Fibroblast of skin of left biceps (primary cell): ENCODE data around the gene LRCH4.
"Not testable (repeated sequence)": the region's sequence is repeated elsewhere in the genome, so short reads cannot be mapped to it uniquely, and the experiment has no call there.

Experiments used
- DNase-seq, 2 experiments: peaks; one replicate each; pipeline ENCODE4 v3.0.0-alpha.2; 2013; ENCODE audit warnings: low read depth in 2 of 2

LRCH4 gene

DNA sequence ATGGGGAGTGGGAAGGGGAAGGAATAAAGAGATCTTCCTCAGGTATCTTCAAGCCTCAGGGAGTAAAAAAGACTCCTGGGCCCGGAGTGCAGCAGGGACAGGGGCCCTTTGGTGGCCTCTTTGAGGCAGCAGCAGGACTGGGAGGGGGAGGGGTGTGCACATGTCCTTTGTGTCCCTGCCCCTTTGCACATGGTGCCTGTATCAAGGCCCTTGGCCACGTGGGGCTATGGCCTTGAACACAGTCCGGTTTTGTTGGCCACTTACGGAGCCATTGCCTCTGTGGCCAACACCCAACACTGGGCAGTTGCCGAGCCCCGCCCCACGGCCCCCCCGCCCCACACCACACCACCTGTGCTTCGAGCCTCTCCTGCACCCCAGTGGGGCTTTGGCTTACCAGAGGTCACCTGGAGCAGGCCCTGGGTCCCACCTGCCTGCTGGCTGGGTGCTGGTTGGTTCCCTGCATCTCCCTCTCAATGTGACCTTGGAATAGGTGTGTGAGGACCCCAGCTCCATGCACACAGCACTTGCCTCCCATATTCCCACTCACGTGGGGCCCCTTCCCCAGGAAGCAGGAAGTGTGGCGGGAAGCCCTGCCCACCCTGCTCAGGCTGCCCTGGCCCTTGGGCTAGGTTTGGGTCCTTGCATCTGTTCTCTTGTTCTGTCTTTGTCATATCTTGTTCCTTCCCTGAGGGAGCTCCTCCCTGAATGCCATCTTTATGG lies 17.6 kb downstream of the LRCH4 start:
- DNase-seq, result no peak

DNA sequence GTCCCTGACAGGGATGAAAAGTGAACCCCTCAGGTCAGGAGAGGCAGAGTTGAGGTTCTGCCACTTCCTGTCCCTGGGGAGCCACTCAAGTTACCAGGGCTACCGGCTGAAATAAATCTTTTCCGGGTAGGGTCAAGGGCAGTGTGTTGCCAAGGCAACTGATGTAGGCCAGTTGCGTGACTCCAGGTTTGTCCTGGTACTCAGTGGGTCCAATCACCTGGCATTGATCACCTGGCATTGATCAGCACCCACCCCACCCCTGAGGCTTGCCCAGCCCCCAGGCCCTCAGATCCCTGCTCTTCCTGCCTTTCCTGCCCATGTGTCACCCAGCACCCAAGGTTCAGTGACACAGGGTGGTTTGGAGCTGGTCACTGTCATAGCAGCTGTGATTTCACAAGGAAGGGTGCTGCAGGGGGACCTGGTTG lies 18.2 kb downstream of the LRCH4 start:
- DNase-seq, result no peak

- DNase-seq, result no peak
Observed at GRCh38 chr7:100567031-100567730, 18.7 kb downstream of the LRCH4 start.

DNA sequence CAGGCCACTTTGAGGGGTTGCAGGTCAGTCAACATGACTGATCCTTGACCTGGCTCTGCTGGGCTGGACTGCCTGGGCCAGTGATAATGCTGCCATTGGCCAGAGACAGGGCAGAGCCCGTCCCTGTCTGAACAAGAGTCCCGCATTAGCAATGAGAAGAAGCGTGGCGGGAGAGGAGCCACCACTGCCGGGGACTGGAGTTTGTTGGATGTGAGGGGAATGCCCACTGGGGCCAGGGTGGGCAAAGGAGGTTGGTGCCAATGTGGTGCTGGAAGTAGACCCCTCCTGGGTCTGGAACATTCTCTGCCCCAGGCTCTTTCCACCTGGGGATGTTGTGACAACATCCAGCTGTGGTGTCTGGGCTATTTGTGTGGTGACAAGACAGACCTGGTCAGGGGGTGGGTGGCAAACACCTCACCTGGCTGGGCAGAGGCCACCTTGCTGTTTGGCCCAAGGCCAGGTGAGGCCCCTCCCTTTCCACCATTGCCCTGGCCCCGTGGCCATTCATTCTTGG lies 19.9 kb downstream of the LRCH4 start:
- DNase-seq, result no peak

DNA sequence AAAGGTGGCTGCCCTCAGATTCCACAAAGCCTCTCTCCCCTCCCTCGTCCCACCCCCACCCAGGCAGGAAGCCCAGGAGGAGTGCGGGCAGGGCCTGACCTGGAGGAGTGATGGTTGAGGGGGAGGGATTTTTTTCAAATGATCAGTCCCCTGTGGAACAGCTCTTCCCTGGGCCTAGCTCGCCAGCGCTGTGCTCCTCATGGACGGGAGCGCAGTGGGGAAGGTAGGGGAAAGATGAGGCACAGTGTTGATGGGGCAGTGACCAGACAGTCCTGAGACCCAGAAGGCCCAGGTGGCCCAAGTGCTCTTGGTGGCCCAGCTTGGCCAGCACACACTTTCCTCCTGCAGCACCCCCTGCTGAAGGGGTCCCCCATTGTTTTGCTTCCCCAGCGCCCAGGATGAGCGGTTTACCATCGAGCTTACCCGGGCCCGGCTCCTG lies 20.8 kb downstream of the LRCH4 start:
- no peak for DNase-seq

DNA sequence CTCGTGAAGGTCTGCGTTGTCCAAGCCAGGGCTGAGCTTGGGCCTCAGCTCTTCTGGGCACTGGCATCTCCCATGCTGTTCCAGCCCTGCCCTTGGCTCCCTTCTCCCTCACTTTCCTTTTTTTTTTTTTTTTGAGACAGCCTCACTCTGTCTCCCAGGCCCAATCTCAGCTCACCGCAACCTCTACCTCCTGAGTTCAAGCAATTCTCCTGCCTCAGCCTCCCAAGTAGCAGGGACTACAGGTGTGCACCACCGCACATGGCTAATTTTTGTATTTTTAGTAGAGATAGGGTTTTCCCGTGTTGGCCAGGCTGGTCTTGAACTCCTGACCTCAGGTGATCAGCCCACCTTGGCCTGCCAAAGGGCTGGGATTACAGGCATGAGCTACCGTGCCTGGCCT lies 21.5 kb downstream of the LRCH4 start:
- not testable (repeated sequence) for DNase-seq

GRCh38 chr7:100563809-100564400 lies 22.0 kb downstream of the LRCH4 start:
- peak; percentile 23 to 24 for DNase-seq

DNA sequence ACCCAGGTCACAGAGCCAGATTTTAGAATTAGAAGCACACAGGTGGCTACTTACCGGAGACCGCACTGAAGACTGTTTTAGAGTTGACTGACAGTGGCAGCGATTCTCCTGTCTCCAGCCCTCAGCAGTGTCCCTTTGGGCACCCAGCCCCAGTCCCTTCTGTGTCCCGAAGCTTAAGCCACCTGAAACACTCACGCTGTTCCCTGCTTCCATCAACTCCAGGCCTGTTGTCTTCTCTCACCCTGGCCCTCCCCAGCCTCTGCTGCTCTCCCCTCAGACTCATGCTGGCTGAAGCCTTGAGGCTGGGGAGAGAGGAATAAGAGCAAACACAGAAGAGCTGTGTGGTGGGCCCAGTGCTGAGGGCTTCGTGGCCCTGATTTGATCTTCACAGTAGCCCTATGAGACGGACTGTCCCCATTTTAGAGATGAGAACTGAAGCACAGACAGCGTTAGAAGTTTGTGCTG lies 22.8 kb downstream of the LRCH4 start:
- no peak for DNase-seq

GRCh38 chr7:100562195-100563099 lies 23.5 kb downstream of the LRCH4 start:
- DNase-seq, result no peak

GRCh38 chr7:100561491-100562194 lies 24.3 kb downstream of the LRCH4 start:
- no peak for DNase-seq

DNA sequence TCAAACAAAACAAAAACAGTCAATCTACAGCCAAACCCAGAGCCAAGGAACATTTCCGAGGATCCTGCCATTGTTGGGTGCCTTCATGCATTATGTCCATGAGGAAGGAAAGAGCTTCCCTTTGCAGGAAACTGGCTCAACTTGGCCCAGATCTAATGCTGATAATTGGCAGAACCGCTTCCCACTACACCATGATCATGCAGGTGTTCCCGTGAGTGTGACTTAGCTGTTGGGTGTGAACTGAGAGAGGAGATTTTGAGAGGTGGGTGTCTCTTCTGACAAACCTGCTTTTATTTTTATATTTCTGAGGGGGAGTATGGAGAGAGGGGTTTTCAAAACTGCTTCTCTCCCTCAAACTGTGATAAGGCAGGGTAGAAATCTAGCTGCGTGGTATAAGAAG lies 26.8 kb downstream of the LRCH4 start:
- no peak for DNase-seq

GRCh38 chr7:100556541-100556940 lies 29.4 kb downstream of the LRCH4 start:
- no peak for DNase-seq

DNA sequence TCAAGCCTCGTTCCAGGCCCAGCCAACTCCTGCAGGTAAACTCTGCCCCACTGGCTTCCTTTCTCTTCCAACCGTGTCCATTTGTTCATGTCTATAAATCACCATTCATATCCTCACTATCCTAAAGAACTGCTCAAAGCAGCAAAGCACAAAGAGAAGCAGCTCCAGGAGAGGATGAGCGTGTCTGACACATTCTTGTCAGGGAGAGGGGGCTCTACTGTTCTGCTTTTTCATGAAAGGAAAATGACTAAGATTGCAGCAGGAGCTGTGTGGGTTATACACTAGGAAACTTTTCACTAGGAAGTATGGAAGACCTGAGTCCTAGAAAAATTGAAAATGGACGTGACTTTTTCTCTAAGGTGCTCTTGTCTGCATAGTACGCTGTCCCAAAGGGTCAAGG lies 30.2 kb downstream of the LRCH4 start:
- DNase-seq, result no peak

DNA sequence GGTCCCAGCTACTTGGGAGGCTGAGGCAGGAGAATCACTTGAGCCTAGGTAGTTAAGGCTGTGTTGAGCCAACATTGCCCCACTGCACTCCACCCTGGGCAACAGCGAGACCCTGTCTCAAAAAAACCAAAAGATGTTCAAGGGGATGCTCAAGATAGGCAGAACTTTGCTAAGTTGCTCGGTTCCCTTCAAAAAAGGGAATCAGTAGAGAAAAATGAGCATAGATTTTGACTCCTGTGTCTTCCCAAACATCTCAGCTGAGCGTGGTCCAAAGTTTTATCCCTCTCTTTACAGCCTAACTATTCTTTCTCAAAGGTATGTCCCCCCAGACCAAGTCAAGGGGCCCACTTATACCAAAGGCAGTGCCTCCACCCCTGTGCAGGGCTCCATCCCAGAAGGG lies 32.9 kb downstream of the LRCH4 start:
- no peak for DNase-seq

- DNase-seq, result no peak
Observed at GRCh38 chr7:100552532-100552931, 33.4 kb downstream of the LRCH4 start.

DNA sequence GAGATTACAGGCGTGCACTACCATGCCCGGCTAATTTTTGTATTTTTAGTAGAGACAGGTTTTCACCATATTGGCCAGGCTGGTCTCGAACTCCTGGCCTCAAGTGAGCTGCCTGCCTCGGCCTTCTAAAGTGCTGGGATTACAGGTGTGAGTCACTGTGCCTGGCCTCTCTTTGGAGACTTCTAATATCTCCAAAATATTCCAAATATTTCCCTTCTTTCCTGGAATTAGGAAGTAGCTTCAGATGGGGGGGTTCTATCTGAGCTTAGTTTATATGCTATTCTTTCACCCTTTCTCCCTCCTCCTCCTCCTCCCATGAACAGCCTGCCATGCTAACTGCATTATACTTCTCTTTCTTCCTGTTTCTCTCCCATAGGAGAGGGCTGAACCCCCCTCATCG lies 37.5 kb downstream of the LRCH4 start:
- peak in 1 of 2 experiments; percentile 24 for DNase-seq

DNA sequence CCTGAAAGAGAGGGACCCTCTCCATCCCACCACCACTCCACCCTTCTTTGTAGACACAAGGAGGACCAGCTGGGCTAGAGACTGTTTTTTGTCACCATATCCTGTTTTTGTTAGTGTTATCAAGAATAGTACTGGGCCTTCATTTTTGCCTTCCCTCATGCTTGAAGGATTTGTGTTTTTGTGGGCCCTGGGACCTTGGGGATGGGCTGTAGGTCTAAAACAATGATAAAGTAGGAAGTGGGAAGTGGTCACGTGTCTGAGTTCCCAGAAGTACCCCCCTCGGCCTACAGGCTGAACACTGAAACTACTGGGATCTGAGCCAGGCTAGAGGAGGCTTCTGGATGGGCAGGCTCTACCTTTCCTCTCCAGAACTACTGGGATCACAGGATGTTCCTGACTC lies 38.1 kb downstream of the LRCH4 start:
- no peak for DNase-seq

DNA sequence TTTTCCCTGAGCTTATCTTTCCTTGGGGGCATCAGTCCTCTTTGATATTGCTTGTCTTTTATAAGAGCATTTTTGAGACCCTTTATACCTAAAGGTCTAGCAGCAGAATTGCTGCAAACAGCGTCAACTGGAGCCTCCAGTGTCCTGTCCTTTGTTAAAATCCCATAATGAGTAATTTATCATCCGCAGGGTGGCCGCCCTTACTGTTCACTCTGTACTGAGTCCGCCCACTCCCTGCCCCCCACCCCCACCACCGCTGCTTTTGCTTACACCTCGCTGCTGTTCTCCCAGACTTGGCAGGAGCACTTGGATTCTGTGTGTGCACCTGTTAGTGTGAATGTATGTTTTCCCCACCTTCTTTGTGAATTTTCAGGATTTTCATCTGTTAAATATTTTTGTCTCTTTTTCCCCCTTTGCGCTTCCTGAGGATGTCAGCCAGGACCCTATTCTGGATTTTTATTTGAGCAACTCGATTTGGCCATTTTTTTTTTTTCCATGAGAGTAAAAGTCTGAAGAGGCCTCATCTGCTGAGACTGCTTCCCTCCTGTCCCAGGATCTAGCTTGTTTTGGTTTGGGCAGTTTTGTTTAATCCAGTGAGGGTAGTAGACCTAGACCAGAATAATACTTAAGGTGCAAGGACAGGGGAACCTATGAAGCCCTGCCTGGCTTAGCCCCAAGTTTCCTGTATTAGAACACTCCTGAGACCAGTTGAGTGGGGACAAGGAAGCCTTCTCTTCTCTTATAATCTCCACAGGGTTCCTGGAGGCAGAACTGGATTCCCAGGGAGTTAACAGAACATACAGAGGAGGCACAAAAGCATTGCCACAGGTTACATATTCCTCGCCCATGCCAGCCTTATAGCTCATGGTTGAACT lies 38.8 kb downstream of the LRCH4 start:
- DNase-seq, result no peak

GRCh38 chr7:100546129-100546925 lies 39.6 kb downstream of the LRCH4 start:
- DNase-seq, result no peak
